ENCODE results near the gene NMB.

The NMB gene

DNA sequence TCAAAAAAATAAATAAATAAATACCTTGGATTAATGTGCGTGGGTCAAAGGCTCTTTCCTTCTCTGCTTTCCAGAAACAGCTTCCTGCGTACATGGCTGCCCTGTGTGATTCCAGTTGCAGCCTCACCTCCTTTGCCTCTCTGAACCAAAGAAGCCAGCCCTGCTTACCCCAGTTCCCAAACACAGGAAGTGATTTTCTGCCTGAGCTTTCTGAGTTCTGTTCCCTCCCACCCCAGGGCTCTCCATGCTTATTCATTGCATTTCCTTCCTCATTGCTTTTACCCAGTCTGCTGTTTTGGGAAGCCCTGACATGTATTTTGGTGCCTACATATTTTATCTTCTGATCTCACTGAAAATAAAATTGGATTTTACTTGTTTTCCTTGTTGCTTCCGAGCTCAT is 41.8 kb downstream of the NMB start:
- Mint-ChIP-seq H3K27ac (no peak overlapping the region), H3K36me3 (peaks cover 23% of the 10 kb centered on the region), H3K27me3 (no peaks in the 10 kb centered on the region), H3K4me1 (peaks cover 3% of the 10 kb centered on the region), H3K4me3 (no peak overlapping the region), H3K9me3 (peaks cover 12% of the 10 kb centered on the region)
- ATAC-seq (ENCODE audit: low read depth) (no peak), DNase-seq (ENCODE audit: low spot score in 2 of 2) (no peak)

DNA sequence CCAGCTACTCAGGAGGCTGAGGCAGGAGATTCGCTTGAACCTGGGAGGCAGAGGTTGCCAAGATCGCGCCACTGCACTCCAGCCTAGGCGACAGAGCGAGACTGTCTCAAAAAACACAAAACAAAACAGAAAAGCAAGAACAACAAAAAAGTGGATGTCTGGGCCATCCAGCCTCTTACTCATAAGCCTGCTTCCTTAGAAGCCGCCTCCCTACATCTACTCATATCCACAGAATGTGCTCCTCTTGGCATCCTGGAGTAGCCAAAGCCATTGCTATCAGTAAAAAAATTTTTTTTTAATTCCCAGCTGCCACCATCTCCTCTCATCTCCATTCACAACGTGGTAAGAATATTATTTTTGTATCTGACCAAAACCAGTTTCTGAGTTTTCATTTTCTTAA is 46.4 kb downstream of the NMB start:
- H3K4me3 Mint-ChIP-seq, result no peak overlapping the region
- no peaks in the 10 kb centered on the region for H3K27me3 Mint-ChIP-seq
- H3K27ac Mint-ChIP-seq, result no peak overlapping the region
- H3K36me3 Mint-ChIP-seq, result peaks cover 20% of the 10 kb centered on the region
- ATAC-seq (ENCODE audit: low read depth) (no peak), DNase-seq (ENCODE audit: low spot score in 2 of 2) (no peak)
- H3K4me1 Mint-ChIP-seq, result peaks cover 16% of the 10 kb centered on the region
- no peaks in the 10 kb centered on the region for H3K9me3 Mint-ChIP-seq

DNA sequence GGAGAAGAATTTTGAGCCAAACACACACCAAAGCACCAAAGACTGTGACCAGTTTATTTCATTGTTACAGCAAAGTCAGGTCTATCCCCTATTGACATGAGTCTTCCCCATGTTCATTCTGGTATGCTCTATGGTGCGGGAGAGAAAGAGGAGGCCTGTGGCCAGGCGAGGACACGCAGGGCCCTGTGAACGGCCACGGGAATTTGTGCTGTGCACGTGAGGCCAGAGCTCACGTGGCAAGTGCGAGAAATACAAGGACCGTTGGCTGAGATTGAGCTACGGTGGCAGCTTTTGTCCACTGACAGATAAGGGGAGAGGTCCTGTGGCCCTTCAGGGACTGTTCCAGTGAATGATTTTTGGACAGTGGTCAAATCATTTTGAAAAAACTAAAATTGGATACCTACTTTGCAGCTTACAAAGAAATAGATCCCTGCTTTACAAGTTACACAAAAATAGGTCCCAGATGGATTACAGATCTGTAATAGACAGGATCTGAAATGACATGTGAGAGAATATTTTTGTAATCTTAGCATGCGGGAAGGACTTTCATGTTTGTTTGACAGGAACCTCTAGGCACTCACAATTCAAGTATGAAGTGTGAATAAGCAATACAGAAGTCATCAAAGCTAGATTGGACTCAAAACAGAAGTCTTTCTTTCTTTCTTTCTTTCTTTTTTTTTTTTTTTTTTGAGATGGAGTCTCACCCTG is 48.0 kb downstream of the NMB start:
- Mint-ChIP-seq H3K27me3 (no peaks in the 10 kb centered on the region), H3K27ac (peak overlapping the region; percentile 22), H3K4me1 (peaks cover 24% of the 10 kb centered on the region), H3K9me3 (no peaks in the 10 kb centered on the region), H3K4me3 (no peak overlapping the region), H3K36me3 (peaks cover 19% of the 10 kb centered on the region)
- ATAC-seq (ENCODE audit: low read depth) (no peak), DNase-seq (ENCODE audit: low spot score in 2 of 2) (no peak)

DNA sequence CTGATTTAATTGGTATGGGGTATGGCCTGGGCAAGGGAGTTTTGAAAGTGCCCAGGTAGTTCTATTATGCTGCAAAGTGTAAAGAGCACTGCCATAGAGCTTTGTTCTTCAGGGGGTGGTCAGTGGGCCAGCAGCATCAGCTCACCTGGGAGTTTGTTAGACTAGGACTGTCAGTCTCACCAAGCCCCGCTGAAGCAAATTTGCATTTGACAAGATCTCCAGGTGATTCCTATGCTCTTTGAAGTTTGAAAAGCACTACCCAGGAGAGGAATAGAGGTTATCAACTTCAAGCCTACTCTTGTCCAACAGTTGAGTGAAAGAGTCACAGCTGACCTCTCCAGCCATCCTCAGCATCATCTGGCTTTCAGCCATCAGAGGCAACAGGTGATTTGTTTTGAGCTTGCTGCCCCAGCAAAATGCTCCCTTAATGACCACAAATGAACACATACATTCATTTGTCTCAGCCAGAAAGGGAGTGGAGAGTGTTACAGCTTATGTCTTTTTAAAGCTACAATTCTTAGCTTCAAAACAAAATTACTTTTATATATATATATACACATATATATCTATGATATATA is 49.2 kb downstream of the NMB start:
- DNase-seq (ENCODE audit: low spot score in 2 of 2), result no peak
- Mint-ChIP-seq H3K27ac (no peak overlapping the region), H3K4me3 (no peak overlapping the region), H3K27me3 (no peaks in the 10 kb centered on the region), H3K36me3 (peaks cover 20% of the 10 kb centered on the region), H3K4me1 (peaks cover 32% of the 10 kb centered on the region), H3K9me3 (no peaks in the 10 kb centered on the region)
- no peak for ATAC-seq (ENCODE audit: low read depth)

DNA sequence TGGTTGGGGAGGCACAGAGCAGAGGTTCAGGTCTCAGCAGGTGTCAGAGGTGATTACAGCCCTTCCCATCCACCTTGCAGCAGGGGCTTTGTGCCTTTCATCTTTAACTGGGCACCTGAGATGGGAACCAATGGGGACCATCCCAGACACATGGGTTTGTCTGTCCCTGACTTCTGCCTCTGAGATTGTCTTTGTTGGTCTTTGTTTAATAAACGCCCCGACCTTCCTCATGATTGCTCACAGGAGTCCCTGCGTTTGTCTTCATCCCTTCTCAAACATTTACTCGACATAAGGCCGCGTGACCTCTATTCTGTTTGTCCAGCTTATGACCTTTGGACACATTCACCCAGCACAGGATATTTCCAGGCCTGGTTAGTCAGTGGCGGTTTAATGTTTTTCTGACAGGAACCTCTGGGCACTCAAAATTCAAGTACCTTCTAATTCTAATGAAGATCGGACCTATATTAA is 51.3 kb downstream of the NMB start:
- no peak overlapping the region for H3K27ac Mint-ChIP-seq
- peaks cover 19% of the 10 kb centered on the region for H3K36me3 Mint-ChIP-seq
- H3K4me1 Mint-ChIP-seq, result peaks cover 43% of the 10 kb centered on the region
- no peaks in the 10 kb centered on the region for H3K9me3 Mint-ChIP-seq
- no peak overlapping the region for H3K4me3 Mint-ChIP-seq
- no peak for ATAC-seq (ENCODE audit: low read depth)
- H3K27me3 Mint-ChIP-seq, result no peaks in the 10 kb centered on the region
- no peak for DNase-seq (ENCODE audit: low spot score in 2 of 2)

DNA sequence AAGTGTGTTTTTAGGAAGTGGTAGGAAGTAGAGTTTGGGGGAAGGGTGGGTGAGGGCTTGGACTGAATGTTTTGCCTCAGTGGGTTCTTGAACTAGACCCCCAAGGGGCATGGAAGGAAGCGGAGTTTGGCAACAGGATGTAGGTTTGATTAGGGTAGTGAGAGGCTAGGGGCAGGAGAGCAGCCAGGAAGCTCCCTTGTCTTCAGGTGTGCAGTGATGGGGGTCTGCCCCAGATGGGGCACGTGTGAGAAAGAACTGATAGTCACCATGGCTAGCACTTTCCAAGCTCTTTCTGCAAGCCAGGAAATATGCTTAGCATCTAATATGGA is 52.5 kb downstream of the NMB start:
- Mint-ChIP-seq H3K4me3 (peak overlapping the region; percentile 58), H3K27ac (peak overlapping the region; percentile 83), H3K36me3 (peaks cover 19% of the 10 kb centered on the region), H3K4me1 (peaks cover 47% of the 10 kb centered on the region), H3K9me3 (no peaks in the 10 kb centered on the region), H3K27me3 (no peaks in the 10 kb centered on the region)
- ATAC-seq (ENCODE audit: low read depth) (no peak), DNase-seq (ENCODE audit: low spot score in 2 of 2) (no peak)
